Femur (tissue), 1 donor: ENCODE data around the gene C22orf31.
"Not testable (repeated sequence)": the region's sequence is repeated elsewhere in the genome, so short reads cannot be mapped to it uniquely, and the experiment has no call there.

Experiments
- DNase-seq: peaks from one replicate; pipeline ENCODE4 v3.0.0-alpha.2; 2017

C22orf31 gene

DNA sequence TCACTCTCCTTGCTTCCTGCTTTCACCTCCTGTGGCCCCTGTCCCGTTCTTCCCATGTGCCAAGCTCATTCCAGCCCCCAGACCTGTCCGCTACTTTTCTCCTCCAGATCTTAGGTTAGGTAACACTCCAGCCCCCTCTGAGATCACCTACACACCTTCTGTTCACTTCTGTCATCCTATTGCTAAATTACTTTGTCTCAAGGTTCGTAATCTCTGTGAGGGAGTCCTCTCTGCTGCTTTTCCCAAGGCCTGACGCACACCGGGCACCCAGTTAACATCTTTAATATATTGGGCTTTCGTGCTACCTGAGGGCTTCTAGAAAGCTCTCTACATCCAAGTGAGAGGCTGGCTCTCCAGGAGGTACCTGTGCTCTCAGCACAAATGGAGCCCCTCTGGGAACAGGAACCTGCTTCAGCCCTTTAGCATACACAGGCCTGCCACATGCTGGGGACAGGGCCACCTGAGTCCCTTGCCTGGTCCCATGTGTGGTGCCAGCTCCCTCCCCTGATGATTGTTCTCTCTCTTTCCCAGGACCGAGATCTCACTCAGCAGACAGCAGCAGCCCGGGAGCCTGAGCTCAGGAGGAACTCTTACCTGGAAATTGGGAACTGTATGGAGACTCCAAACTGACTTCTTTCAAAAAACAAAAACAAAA lies 8.5 kb downstream of the C22orf31 start:
- no peak for DNase-seq

- no peak for DNase-seq
Measured at GRCh38 chr22:29050457-29050856, 11.2 kb downstream of the C22orf31 start.

DNA sequence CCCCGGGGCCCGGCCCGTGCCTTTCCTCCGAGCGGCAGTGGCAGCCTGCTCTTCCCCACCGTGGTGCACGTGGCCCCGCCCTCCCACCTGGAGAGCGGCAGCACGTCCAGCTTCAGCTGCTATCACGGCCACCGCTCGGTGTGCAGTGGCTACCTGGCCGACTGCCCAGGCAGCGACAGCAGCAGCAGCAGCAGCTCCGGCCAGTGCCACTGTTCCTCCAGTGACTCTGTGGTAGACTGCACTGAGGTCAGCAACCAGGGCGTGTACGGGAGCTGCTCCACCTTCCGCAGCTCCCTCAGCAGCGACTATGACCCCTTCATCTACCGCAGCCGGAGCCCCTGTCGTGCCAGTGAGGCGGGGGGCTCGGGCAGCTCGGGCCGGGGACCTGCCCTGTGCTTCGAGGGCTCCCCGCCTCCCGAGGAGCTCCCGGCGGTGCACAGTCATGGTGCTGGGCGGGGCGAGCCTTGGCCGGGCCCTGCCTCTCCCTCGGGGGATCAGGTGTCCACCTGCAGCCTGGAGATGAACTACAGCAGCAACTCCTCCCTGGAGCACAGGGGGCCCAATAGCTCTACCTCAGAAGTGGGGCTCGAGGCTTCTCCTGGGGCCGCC lies 11.9 kb downstream of the C22orf31 start:
- no peak for DNase-seq

- no peak for DNase-seq
Measured at GRCh38 chr22:29048822-29049654, 12.6 kb downstream of the C22orf31 start.

DNA sequence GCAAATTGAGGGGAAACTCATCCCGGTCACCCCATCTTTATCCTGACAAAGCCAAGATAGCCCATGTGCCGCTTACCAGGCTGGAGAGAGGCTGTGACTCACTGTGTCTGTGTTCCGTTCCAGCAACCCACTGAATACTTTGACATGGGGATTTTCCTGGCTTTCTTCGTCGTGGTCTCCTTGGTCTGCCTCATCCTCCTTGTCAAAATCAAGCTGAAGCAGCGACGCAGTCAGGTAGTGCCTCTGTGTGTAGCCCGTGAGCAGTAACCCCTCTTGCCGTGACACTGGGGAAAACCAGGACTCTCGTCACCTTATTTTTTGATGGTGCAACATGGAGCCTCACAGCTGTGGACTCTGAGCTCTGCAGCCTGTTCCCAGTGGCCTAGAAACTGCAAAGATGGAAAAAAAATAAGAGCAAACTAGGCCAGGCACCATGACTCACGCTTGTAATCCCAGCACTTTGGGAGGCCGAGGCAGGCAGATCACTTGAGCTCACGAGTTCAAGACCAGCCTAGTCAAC lies 16.9 kb downstream of the C22orf31 start:
- no peak for DNase-seq

DNA sequence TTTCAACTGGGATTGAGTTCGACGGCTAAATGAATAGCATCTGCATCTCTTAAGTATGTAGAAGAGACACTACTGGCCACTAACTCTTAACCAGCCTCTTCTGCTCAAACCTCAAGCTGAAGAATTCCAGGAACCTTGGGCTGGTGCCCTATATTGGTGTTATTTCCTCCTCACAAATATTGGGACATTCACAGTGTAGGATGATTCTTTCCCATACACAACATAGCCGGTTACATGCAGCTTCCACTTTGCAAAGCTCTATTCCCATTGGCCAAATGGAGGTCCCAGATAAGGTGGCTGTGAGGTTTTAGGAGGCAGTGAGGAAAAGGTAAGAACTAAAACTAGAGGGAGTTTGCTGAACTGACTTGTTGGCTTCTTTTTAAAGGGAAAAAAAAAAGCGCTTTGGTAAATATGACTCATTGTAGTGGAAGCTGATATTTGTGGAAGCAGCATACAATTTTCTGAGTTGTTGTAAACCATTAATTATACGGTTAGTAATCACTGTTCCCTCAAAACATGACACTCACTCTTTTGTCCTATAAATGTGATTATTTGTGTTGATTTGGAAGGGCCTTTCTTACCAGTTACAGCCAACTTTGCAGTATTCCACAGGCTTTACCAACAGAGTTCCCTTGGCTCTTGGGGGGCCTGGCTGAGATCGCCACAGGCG lies 17.6 kb downstream of the C22orf31 start:
- no peak for DNase-seq

GRCh38 chr22:29041408-29041807 lies 20.2 kb downstream of the C22orf31 start:
- DNase-seq: no peak

DNA sequence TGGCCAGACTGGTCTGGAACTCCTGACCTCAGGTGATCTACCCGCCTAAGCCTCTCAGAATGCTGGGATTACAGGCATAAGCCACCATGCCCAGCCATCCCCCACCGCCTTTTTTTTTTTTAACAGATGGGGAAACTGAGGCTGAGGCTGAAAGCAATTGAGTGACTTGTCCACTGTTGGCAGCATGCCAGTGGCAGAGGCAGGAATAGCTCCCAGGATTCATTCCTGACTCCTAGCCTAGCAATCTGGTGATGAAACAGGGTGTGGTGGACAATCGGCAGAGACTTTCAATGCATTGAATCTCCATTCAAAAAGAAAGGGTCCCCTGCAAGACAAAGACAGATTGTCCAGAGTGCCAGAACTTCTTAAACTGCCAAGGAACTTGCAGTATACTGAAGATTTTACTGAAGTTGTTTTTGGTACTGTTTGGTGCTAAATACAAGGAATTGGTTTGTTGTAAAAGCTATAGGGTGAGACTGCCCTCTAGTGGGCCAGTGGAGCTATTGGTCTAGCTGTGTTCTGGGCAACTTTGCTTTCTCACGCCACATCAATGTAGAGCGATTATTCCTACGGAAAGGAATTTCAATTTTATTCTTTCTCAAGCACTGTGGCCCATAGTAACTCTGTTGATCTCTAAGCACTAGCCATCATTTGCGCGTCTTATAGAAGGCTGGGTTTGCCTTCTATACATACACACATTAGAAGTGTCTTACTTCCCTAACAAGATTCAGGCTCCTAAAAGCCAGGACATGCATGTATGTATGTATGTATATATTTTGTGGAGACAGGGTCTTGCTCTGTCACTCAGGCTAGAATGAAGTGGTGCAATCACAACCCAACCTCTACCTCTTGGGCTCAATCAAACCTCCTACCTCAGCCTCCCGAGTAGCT lies 21.0 kb downstream of the C22orf31 start:
- peak; percentile 76 for DNase-seq

DNA sequence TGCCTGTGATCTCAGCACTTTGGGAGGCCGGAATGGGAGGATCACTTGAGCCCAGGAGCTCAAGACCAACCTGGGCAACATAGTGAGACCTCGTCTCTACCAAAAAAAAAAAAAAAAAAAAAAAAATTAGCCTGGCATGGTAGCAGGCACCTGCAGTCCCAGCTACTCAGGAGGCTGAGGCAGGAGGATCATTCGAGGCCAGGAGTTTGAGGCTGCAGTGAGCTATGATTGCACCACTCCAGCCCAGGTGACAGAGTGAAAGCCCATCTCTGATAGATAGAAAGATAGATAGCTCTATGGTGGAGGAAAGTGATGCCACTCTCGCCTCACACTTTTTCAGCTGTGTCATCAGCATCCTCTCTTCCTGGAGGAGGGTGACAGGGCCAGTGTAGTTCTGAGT lies 21.9 kb downstream of the C22orf31 start:
- DNase-seq: not testable (repeated sequence)

DNA sequence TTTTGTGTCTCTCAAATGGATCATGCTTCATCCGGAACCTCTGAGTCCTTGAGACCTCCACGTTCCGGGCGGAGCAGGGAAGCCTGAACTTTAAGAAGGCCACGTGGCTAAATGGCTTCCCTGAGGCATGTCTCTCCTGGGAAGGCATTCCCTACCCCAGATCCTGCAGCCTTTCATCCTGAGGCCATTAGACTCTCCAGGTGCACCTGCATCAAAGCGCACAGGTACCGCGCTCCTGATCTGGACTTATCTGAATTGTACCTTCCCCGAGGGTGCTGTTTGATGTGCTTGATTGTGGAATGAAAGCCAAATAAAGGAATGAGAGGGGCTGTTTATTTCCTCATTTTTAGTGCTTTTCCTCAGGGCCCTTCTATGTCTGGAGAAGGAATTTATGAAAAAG lies 22.5 kb downstream of the C22orf31 start:
- no peak for DNase-seq

DNA sequence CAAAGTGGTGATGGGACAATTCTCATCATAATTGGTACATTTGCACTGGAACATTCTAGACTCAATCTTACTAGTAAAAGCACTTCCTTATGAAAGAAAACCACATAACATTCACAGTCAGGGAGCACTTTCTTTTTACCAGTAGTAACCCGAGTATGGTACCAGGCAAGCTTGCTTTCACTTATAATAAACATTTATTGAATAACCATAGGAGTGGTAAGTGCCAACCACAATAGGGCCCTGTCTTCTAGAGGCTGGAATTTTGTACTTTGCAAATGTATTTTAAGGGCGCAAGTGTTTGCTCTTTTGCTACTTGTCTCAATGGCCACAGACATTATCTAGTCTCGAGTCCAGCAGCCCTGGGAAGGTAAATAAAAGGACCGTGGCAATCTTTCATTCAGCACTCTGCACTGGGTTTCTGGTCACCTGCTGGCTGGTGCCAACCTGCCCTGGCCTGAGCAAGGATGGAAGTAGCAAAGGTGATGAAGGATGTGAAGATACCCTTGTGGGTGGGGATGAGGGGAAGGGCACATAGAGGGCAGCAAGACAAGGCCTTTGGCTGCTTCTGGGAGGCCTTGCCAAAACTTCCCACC lies 24.2 kb downstream of the C22orf31 start:
- DNase-seq: no peak

- DNase-seq: no peak
Measured at GRCh38 chr22:29032584-29032983, 29.0 kb downstream of the C22orf31 start.

DNA sequence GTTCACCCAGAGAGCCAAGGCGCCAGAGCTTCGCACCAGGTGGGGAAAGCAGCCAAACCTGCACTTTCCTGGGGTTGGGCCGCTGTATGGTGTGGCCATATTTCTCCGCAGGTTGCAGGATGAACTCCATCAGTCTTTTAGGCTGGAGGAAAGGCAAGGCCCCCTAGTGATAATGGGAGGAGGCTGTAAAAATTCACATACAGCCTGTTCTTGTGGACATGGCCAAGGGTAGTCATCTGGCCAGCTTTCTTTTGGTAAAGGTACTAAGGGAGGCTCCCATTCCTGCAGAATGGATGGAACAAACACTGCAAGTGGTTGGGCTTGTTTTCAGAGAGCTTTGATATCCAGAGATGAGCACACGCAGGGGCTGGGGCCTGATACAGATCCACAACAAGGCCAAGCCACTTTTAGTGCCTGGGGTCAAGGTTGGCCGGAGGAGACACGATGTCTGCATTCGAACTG lies 29.6 kb downstream of the C22orf31 start:
- no peak for DNase-seq

DNA sequence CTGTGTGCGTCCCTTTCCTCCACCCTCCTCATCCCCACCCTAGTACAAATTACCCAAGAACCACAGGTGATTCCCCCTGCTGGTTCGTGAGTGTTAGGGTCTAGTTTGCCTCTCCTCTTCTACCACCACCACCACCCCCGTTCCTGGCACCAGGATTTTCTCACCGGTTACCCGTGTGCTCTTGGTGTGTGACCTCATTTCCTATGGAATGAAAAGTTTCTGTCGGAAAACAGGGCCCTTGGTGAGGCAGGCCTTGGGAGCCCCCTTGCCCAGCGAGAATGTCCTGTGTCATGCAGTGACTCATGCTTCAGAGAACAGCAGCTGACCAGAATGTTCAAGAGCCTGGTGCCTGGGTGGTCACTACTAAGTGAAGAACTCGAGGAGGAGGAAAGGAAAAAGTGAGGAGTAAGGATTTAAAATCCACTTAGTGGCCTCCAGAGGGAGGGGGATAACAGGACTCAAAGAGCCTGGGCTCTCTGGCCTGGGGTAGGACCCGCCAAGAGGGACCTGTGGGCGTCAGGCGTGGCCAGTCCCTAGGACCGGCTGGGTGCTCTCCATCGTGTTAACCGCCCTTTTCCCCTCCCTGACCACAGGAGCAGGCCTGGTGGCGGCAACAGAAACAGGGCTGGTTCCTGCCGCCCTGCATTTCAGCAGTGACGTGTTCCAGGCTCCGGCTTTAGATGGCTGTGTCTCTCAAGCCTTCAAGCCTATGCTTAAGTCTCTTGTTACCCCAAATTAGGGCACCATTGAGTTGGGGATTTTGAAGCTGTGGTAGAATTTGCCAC lies 30.2 kb downstream of the C22orf31 start:
- peak; percentile 83 for DNase-seq

GRCh38 chr22:29030618-29031226 lies 30.9 kb downstream of the C22orf31 start:
- peak; percentile 88 for DNase-seq

DNA sequence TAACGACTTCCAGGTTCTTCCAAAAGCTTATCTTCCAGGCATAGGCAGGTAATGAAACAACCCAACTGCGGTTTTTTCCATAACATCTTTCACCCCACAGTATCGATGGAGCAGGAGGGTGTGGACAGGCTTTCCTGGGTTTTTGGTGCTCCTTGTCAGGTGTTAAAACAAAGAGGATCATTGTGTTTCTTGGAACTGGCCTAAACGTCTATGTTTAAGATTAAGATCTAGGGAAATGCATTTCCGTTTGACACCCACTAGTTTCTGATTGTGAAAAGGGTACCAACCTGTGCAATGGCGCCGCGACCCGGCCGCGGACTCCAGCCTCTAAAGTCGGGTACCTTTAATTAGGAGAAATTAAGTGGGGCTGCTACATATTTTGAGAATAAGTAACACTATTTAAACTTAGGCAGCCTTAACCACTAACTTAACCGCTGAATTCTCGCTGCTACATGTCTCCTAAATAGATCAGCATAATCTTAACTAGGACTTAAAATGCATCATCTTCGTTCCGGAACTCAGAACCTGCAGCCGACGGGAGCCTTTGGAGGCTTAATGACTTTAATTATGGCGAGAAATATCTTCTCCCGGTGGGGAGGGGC lies 31.5 kb downstream of the C22orf31 start:
- DNase-seq: no peak

DNA sequence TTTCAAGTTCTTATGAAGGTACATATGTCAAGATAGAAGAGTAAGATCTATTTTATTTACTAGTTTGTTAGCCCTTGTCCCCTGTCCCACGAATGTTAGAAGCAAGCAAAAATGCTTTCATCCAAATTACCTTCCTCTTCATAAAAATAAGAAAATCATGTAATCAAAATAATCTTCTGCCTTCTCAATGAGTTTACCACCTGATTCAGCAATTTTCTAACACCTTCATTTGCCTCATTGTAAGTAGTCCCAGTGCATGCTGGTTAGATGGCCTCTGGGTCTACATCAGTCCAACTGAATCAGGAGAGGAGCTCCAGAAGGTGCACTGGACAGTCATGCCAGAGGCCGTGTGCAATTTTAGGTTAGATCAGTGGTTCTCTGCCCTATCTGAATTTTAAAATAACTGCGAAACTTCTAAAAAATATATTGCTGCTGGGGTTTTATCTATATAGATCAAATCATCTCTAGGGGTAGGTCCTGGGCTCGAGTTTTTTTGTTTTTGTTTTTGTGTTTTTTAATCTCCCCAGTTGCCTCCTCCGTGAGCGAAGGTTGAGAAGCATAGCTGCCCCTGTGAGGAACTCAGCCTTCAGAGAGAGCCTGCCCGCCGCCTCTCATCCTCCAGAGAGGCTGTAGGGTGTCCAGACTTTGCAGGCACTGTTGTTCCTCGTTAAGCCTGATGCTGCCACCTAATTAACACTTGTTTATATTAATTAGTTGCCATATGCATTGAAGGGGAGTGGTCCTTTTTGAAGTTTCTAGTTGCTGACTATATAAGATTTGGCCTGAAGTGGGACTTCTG lies 32.2 kb downstream of the C22orf31 start:
- no peak for DNase-seq

DNA sequence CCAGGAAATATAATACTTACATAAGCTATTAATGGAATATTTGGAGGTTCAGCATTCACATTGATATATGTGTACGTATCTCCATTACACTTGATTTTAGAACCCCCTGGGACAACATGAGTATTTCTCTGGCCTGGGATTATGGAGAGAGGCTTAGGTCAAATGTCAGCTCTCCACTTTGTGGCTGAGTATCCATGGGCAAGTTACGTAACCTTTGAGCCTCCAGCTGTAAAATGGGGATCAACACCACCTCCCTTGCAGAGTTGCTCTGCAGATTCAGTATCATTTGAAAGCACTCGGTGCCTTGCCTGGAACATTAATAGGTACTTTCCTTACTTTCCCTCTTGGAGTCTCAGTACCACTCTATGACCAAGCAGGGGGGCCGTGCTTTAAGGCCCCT lies 33.2 kb downstream of the C22orf31 start:
- no peak for DNase-seq

DNA sequence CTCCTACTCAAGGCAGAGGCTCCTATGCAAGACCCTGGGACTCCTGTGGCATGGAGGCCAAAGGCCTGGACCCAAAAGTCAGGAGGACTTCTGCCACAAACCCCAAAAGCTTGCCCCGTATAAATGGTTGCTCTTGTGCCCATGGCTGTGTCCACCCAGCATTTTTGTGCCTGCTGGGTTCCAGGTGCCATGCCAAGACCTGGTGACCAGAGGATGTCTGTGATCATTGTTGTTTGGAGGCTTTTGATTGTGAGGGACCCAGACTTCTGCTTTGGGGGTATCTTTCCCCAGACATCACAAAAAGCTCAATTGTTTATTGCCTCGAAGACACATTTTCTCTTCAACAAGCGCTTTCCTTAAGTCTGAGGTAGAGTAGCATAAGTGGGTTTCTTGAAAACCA lies 35.1 kb downstream of the C22orf31 start:
- DNase-seq: no peak
